GM21367 (cell line): ENCODE results near the gene HCRTR1.

Experiments
- ATAC-seq: cut with Tn5 transposase; IDR thresholded peaks from one replicate; pipeline ENCODE4 v1.9.1; 2021; ENCODE audit not compliant: unreplicated experiment

Gene HCRTR1

GRCh38 chr1:31648641-31649357, 31.3 kb downstream of the HCRTR1 start:
- ATAC-seq = no peak

- no peak for ATAC-seq
Observed at GRCh38 chr1:31650161-31651088, 32.9 kb downstream of the HCRTR1 start.

- ATAC-seq = no peak
Observed at GRCh38 chr1:31651089-31651420, 33.6 kb downstream of the HCRTR1 start.

GRCh38 chr1:31651766-31652165, 34.3 kb downstream of the HCRTR1 start:
- ATAC-seq = no peak

- ATAC-seq = no peak
Observed at GRCh38 chr1:31652891-31653499, 35.5 kb downstream of the HCRTR1 start.

- ATAC-seq = no peak
Observed at GRCh38 chr1:31653717-31654473, 36.4 kb downstream of the HCRTR1 start.

GRCh38 chr1:31654474-31654776, 36.9 kb downstream of the HCRTR1 start:
- ATAC-seq = no peak

GRCh38 chr1:31655104-31655503, 37.6 kb downstream of the HCRTR1 start:
- no peak for ATAC-seq

GRCh38 chr1:31655756-31656155, 38.3 kb downstream of the HCRTR1 start:
- no peak for ATAC-seq

GRCh38 chr1:31657020-31657804, 39.7 kb downstream of the HCRTR1 start:
- ATAC-seq = no peak

- ATAC-seq = no peak
Observed at GRCh38 chr1:31657972-31658510, 40.6 kb downstream of the HCRTR1 start.

GRCh38 chr1:31658721-31659120, 41.2 kb downstream of the HCRTR1 start:
- ATAC-seq = no peak

- ATAC-seq = no peak
Observed at GRCh38 chr1:31659889-31660288, 42.4 kb downstream of the HCRTR1 start.

- no peak for ATAC-seq
Observed at GRCh38 chr1:31660871-31661455, 43.5 kb downstream of the HCRTR1 start.

GRCh38 chr1:31661856-31662255, 44.4 kb downstream of the HCRTR1 start:
- ATAC-seq = no peak

- ATAC-seq = no peak
Observed at GRCh38 chr1:31662463-31662862, 45.0 kb downstream of the HCRTR1 start.

GRCh38 chr1:31663622-31664452, 46.3 kb downstream of the HCRTR1 start:
- no peak for ATAC-seq

GRCh38 chr1:31664528-31664927, 47.0 kb downstream of the HCRTR1 start:
- no peak for ATAC-seq
